GM04503 (cell line): ENCODE measurements around the gene UVRAG.
"Not testable (repeated sequence)": the region's sequence is repeated elsewhere in the genome, so short reads cannot be mapped to it uniquely, and the experiment has no call there.

Experiments
- DNase-seq: peaks from one replicate; pipeline ENCODE4 v3.0.0-alpha.2; 2012; ENCODE audit warnings: low read depth

UVRAG gene

GRCh38 chr11:75845324-75845723, 30.3 kb downstream of the UVRAG start:
- DNase-seq = no peak

GRCh38 chr11:75849894-75850293, 34.9 kb downstream of the UVRAG start:
- DNase-seq = no peak

GRCh38 chr11:75850787-75851186, 35.8 kb downstream of the UVRAG start:
- DNase-seq = no peak

- DNase-seq = peak; percentile 30
Measured at GRCh38 chr11:75851203-75851602, 36.2 kb downstream of the UVRAG start.

- DNase-seq = no peak
Measured at GRCh38 chr11:75852406-75853017, 37.5 kb downstream of the UVRAG start.

DNA sequence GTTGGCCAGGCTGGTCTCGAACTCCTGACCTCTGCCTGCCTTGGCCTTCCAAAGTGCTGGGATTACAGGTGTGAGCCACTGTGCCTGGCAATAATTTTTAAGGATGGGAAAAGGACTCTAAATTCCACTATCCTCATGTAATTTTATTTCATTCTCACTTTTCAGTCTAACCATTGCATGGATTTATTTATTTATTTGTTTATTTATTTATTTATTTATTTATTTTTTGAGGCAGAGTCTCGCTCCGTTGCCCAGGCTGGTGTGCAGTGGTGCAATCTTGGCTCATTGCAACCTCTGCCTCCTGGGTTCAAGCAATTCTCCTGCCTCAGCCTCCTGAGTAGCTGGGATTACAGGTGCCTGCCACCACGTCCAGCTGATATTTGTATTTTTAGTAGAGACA, 38.6 kb downstream of the UVRAG start:
- not testable (repeated sequence) for DNase-seq

DNA sequence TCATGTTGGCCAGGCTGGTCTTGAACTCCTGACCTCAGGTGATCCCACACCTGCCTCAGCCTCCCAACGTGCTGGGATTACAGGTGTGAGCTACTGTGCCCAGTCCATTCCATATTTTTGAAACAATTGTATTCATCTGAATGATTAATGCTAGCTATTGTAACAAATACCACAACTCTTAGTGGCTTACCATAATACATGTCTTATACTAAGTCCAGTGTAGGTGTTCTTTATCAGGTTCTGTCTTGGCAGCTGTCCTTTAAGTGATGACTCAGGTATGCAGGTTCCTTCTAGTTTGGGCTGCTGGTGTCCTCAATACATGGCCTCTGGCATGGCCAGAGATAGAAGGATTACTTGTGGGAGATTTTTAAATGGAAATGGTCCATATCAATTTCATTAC, 39.0 kb downstream of the UVRAG start:
- DNase-seq = no peak

DNA sequence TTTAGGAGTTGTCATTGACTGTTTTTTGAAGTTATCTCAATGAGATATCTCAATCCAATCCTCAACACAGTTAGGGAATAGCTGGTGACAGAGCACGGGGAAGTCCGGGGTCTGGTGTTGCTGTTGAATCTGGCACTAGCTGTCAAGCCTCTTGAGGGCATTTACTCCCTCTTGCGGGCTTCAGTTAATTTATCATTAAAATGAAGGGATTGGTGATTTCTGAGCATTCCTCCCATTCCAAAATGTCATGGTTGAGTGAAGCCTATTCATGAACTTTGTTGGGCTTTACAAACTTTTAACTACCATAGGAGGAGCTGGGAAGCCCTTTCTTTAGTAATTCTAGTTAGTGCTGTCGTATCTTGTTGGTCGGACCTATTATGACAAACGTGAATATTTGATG, 40.2 kb downstream of the UVRAG start:
- no peak for DNase-seq

- DNase-seq = no peak
Measured at GRCh38 chr11:75856912-75857311, 41.9 kb downstream of the UVRAG start.

- no peak for DNase-seq
Measured at GRCh38 chr11:75858042-75858441, 43.0 kb downstream of the UVRAG start.

DNA sequence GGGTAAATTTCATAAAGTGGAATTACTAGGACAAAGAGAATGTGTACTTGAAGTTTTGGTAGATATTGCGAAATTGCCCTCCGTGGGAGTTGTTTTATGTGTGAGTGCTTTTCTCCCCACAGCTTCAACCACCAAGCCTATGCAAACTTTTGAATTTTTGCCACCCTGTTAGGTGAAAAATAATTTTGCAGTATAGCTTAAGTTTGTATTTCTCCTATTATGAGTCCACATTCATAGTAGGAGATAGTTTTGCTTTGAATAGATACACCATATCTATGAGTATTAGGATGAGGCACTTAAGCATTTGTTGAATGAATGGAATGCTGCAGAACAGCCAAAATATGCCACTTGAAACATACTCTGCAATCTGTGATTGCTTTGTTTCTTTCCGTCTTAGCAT, 43.6 kb downstream of the UVRAG start:
- DNase-seq = peak; percentile 30

DNA sequence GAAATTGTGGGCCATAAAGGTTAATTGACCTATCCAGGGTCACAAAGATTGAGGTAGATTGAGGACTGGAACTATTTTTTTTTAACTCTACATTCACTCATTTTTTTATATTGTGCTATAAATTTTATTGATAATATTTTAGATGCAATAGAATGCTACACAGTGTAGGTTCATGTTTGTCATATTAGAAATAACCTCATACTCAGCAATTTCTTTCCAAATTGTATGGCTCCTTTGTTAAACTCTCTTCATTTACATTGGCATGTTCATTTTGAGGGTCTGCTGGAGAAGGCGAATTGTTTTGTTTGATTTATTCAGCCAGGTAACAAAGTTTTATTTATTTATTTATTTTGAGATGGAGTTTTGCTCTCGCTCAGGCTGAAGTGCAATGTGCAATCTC, 44.6 kb downstream of the UVRAG start:
- no peak for DNase-seq

DNA sequence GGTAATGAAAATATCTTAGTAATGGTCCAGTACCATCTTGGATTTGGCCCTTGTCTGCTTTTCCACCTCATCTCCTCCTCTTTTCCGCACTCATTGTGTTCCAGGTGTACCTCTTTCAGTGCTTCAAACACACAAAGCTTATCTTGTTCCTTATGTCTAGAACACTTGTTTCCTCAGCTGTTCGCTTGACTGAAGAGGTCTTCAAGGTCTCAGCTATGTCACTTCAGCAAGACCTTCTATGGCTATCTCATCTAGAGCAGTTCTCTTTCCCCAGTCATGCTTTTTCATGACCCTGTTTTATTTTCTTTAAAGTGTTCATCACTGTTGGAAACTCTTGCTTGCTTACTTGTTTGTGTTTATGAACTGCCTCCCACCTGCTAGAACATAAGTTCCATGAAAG, 47.4 kb downstream of the UVRAG start:
- no peak for DNase-seq

DNA sequence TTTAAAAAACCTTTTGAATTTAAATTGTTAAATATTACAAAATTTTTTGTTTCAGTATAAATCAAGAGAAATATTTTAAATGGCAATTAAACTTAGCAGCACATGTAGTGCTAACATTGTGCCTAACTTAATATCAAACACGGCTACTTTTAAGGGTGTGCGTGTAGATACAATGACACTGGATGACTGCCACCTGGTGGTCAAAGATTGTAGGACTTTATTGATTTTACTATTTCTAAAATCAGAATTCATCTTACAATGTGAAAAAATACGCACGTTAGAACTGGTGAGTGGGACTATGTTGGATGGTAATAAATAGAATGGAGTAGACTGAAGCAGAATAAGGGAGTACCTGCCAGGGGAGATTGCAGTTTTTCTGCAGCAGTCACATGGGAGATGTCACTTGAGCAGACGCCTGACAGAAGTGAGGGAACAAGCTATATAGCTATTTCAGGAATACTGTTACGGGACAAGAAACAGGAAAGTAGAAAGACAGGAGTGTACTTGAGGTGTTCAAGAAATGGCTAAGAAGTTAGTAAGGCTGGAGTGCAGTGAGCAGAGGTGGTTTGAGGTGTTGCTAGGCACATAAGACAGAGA, 52.9 kb downstream of the UVRAG start:
- peak; percentile 1 for DNase-seq

- DNase-seq = no peak
Measured at GRCh38 chr11:75868990-75869389, 54.0 kb downstream of the UVRAG start.

DNA sequence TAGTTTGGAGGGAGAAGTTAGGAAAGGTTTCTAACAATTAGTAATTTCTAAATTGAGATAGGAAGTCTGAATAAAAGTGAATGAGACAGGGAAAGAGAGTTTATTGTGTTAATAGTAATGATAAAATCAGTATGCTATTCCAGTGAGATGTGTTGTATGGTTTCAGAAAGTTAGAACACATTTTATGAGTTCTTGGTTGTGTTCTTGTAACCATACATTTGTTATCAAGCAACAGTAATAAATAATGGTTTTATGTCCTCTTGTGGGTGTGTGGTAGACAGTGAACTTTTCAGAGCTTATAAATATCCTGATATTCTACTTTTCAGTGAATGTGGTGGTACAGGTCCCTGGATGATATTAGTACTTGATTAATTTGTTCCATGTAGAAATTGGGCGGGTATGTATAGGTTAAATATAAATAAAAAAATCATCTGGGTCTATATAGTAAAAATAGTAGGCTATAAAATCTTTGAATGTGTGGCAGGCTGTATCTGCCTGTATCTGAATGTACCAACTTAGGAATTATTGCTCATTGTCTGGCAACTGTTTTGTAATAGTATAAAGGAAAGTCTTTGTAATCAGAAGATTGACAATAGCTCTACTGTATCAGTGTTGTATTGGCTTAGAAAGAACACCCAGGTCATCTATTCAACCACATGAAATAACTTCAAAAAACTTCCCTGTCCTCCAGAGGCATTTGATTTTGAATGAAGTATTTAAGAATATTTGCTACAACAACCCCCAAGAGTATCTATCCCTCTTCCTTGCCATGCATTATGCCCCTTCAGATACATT, 54.8 kb downstream of the UVRAG start:
- no peak for DNase-seq

DNA sequence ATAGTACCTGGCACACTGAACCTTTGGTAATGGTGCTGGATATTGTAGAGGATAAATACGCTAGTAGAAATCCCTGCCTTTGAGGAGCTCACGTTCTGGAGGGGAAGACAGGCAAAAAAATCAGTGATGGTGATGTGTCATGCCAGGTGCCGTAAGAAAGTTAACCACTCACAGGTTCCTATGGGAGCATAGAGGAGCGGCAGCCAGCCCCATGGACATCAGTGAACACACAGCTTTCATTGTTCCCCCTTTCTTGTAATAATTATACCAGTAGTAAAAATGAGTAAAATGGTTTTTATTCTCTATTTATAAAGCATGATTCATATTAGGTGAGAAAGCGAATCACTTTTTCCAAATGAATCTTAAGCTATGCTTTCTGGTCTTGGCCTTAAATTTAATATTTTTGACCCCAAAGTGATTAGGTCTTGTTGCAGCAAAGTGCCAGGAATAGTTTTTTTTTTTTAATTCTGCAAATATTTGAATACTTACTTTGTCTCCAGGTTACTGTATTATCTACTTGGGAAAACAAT, 57.9 kb downstream of the UVRAG start:
- DNase-seq = no peak

- DNase-seq = no peak
Measured at GRCh38 chr11:75873417-75874221, 58.6 kb downstream of the UVRAG start.

DNA sequence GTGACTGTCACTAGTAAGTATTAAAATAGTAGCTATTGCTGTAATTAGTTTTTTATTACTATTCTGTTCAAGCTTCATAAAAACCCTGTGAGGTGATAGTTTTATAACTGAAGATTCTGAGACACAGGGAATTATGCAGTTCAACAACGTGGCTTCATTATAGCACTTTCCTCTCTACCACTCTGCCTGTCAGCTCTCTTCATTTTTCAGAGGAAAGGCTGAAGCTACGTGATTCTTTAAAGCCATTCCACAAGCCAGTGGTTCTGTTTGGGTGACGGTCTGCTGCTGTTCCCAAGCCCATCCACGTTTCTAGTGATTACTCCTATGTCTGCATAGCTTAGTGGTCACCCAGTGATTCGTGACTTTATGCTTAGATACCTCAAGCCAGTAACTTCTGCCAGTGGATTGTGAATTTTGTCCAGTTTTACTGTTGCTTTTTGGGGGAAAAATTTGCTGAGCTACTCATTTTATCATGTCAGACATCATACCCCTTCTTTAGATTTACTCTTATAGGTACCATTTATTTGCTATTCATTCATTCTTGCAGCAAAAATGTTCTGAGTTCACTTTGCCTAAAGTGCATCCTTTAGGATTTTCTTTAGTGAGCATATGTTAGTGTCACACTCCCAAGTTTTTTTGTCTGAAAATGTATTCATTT, 59.8 kb downstream of the UVRAG start:
- no peak for DNase-seq

- DNase-seq = not testable (repeated sequence)
Measured at GRCh38 chr11:75877327-75877726, 62.3 kb downstream of the UVRAG start.

DNA sequence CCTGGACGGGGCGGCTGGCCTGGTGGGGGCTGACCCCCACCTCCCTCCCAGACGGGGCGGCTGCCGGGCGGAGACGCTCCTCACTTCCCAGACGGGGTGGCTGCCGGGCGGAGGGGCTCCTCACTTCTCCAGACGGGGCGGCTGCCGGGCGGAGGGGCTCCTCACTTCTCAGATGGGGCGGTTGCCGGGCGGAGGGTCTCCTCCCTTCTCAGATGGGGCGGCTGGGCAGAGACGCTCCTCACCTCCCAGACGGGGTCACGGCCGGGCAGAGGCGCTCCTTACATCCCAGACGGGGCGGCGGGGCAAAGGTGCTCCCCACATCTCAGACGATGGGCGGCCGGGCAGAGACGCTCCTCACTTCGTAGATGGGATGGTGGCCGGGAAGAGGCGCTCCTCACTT, 62.9 kb downstream of the UVRAG start:
- not testable (repeated sequence) for DNase-seq

DNA sequence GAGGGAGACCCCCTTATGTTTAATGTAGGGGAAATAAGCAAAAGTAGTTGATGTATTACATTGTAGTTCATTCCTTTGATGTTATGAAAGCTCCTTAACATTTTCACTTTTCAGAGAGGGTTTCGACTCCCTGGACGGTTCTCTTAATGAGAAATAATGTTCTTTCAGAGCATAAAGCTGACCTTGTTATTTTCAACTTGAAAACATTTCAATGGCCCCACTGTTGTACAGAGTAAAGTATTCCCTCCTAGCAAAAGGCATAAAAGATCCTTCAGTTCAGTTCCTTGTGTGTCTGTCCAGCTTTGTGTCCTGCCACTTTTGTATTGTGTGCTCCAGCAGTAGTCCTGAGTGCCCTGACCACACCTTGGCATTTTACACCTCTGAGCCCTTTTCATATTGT, 63.9 kb downstream of the UVRAG start:
- no peak for DNase-seq
